Astrocyte of the hippocampus (primary cell): ENCODE measurements around the gene TM4SF18.
"Not testable (repeated sequence)": the region's sequence is repeated elsewhere in the genome, so short reads cannot be mapped to it uniquely, and the experiment has no call there.

Experiments
- DNase-seq: peaks from one replicate; pipeline ENCODE4 v3.0.0; 2011; ENCODE audit warnings: low read depth, low spot score

Gene TM4SF18

GRCh38 chr3:149368674-149369497 is 35.5 kb upstream of the TM4SF18 start:
- no peak for DNase-seq

DNA sequence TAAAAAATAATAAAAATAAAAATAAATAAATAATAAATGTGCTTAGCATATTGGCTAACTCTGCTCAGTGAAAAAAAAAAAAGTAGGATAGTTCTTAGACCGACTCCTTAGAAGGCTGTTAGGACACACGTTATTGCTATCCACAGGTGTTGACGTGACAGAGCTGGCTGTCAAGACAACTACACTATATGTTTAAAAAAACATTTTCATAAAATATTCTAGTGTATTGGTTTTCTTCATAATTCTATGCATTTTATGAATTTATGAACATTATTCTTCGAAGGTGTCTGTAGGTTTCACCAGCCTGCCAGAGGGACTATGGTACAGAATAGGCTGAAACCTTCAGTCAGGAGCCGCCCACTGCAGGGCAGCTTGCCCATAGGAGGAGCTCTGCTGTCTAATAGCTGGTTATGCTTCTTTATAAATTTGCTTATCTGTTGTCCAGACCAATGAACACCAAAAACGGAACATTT is 34.8 kb upstream of the TM4SF18 start:
- no peak for DNase-seq

GRCh38 chr3:149366941-149367840 is 33.8 kb upstream of the TM4SF18 start:
- DNase-seq = no peak

DNA sequence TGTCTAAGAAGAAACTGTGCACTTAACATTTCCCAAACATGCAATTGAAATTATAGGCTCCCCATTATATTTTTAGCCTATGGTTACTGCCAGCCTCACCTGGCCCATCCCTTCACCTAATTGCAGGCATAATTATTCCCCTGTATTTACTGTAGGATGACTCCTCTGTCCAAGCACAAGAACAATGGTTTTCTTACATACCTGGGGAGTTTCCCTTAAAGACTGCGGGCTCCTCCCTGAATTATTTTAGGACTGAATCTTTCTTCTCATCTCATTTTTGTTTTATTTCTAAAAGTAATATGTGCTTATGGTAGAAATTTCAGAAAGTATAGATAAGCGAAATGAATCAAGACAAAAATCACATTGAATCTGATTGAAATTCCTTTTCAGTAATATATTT is 32.6 kb upstream of the TM4SF18 start:
- no peak for DNase-seq

DNA sequence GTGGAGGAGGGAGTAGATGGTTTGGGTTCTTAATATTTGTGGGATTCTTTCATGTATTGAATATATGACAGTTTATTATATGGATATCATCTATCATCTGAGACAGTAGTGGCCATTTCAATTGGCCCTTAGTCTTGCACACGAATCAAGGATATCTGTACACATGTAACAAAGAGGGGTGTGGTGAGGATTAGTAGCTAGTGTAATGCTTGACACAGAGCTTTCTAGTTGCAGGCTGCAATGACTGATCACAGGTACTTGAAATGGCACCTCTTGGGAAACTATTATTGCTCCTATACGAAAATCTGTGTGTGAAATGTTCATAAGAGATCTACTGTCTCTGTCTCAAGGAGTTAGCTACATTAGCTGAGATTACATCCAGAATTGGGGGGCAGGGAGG is 31.2 kb upstream of the TM4SF18 start:
- DNase-seq = no peak

DNA sequence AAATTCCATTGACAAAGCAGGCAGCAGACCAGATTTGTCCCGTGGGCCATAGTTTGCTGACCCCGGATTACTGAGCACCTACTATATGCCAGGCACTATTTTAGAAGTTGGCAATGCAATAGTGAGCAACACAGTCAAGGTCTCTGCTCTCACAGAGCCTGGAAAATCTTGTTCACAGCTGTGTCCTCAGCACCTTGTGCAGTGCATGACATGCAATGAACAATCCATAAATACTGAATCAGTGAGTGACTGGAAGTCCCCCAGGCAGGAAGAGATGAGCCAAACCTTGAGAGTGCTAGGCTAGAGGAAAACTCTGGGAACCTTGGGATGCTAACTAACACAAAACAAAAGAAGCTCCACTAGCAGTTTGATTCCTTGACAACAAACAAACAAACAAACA is 29.6 kb upstream of the TM4SF18 start:
- no peak for DNase-seq

GRCh38 chr3:149362366-149362765 is 28.9 kb upstream of the TM4SF18 start:
- no peak for DNase-seq

DNA sequence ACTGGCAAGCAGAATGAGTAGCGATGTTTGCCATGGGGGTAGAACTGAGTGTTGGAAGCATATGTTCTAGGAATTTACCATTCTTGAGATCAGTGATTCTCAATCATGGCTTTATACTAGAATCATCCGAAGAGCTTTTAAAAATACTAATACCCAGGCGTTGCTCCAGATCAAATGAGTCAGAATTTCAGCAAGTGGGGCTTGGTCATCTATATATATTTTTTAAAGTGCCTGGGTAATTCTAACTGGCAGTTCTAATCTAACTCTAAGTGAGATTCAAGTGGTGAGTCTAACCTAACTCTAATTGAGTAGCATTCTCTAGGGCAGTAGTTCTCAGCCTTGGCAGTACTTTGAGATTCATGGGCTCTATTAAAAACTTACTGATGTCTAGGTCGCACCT is 23.2 kb upstream of the TM4SF18 start:
- no peak for DNase-seq

DNA sequence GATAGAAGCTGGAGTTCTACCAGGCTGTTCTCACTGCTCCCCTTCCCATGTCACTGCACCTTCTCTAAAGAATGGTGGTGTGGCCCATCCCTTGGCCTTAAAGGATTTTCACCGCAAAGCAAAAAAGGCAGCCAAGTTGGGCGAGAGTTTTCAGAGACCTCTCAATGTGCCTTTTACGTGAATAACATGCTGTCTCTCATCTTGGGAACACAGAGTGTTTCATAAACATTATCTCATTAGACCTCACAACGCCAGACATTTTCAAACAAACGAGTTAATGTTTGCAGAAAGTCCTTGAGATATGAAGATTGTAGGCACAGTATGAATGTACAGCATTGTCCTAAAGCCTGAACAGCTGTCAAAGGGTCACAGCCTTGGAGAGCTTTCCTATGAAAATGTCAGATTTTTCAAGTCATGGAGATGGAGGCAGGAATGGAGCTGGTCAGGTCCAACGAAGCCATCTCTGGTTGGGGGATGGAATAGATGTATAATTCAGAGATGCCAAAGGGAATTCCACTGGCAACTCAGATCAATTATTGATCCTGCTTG is 22.7 kb upstream of the TM4SF18 start:
- DNase-seq = no peak

DNA sequence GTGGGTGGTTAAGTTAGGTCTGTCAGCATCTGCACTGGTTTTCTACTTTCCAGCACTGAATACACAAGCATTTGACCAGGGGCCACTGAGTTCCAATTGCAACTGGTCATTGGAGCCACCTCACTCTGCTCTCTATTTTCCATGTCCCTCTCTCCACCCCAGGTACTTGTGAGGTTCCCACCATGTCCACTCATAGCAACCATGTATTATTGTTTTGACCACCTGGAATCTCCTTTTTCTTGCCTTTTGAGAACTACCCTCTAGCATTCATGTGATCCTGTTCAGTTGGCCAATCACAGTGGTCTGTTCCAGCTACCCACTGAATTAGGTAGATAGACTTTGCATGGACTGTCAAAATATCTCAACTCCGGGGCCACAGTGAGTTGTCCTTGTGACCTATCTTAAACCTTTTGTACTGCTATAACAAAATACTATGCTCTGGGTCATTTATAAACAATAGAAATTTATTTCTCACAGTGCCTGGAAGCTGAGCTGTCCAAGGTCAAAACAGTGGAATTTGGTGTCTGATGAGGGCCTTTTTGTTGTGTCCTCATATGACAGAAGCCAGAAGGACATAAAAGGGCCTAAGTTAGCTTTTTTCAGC is 20.2 kb upstream of the TM4SF18 start:
- DNase-seq = no peak

DNA sequence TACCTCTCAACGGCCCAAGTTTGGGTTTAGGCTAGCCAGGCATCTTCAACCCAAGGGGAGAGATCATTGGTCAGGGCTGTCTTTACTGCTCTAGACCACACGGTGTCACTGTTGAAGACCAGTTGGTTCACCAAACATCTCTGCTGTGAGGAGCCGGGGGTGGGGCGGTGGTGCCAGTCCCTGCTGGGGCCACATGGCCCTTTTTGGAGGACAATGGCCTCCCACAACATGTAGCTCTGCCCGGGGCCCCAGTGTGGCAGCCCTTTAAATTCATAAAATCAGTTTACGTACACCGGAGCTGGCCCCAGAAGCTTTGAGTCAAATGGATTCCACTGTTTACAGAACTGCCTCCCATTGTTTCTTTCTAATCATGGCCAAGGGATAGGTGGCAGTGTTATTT is 19.1 kb upstream of the TM4SF18 start:
- peak; percentile 62 for DNase-seq

DNA sequence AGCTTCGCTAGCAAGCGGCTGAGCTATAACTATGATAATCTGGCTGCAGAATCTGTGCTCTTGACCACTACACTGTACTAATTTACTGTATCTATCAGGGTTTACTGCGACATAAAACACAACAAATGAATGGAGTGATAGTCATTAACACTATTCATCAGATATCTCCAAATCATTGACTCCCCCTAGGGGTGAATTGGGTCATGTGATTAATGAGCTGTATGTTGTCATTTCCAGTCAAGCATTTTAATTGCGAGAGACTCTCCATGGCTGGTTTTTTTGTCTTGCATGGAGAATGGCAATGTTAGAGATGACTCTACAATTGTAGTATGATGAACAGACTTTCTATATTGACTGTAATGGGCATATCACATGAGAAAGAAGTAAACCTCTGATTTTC is 10.5 kb upstream of the TM4SF18 start:
- no peak for DNase-seq

GRCh38 chr3:149342413-149343380 is 9.3 kb upstream of the TM4SF18 start:
- DNase-seq = peak; percentile 65

DNA sequence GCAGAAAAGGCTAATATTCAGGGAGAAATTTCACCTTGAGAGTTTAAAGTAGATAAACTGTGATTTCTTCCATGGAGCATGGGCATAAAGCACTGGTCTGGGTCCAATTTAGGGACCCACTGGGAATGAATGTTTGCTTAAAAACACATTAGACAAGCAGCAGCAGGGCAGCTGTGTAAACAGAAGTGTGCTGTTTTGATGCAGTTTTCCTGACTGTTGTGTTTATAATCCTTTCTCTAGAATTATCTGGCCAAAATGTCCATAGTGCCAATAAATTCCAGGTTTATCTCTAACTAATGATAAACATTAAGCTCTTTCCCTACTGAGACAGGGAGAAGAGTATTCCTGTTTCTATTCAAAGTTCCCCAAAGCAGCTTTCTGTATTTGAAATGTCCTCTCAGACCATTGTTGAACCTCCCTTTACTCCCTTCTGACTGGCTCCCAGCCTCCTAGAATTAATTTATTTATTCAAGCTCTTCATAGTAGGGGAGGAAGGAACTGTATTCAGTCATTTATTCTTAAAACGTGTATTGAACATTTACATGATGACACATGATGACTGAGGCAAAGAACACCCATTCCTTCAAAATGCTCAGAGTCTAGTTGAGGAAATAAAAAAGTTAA is 7.0 kb upstream of the TM4SF18 start:
- peak; percentile 37 for DNase-seq

- DNase-seq = peak; percentile 98
Measured at GRCh38 chr3:149339931-149340309, 6.5 kb upstream of the TM4SF18 start.

DNA sequence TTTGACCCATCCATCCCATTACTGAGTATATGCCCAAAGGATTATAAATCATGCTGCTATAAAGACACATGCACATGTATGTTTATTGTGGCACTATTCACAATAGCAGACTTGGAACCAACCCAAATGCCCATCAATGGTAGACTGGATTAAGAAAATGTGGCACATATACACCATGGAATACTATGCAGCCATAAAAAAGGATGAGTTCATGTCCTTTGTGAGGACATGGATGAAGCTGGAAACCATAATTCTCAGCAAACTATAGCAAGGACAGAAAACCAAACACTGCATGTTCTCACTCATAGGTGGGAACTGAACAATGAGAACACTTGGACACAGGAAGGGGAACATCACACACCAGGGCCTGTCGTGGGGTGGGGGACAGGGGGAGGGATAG is 4.0 kb upstream of the TM4SF18 start:
- not testable (repeated sequence) for DNase-seq

GRCh38 chr3:149336925-149337324 is 3.5 kb upstream of the TM4SF18 start:
- peak; percentile 12 for DNase-seq

DNA sequence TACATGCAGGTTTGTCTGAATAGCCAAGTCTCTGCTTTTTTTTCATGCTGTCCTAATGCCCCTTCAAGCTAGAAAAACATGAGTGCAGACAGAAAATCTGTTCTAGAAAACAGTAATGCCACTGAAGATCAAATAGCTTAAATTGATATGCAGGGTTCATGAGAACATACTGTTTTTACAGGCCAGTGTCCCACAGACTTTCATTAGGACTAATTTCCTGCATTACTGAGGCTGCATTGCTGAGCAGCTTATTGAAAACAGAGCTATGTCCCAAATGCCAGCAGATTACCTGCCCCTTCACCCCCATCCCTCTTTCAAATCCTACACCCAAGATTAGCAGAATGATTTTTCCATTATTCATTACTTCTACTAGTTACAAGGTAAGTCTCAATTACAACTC is 665 bp downstream of the TM4SF18 start:
- DNase-seq = peak; percentile 55

DNA sequence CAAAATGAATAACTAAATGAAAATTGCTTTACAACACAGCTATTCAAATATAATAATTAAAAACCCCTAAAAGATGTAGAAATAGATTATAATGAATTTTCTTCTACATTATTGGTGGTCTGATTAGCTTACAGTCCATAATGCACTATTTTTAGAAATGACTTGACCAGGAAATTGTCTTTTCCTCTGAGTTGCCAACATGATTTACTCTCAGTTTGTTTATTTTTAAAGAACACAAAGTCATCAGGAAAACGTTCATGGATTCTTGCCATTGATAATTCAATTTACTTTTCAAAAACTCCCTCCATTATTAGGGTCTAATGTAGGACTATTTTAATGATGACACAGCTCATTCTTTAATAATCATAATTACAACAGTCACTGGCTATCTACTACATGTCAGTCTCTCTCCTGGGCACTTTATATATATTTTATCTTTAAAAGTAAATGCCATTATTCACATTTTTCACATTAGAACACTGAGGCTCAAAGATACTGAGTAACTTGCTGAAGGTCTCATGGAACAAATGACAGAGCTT is 1.1 kb downstream of the TM4SF18 start:
- no peak for DNase-seq

- DNase-seq = no peak
Measured at GRCh38 chr3:149331396-149331795, 2.0 kb downstream of the TM4SF18 start.
